Prostate gland (tissue), 2 donors: ENCODE data around the gene BIRC2. TPM values are rescaled to one million over a fixed set of nuclear protein-coding genes. Genes with fewer than 3 reads are reported as not detected.

Experiments
- DNase-seq: peaks from one replicate; pipeline ENCODE4 v3.0.0-alpha.2; 2019; ENCODE audit warnings: low spot score
- H3K27ac ChIP-seq, 2 donors: fragments of 200-600 bp; sonication (generic); 2 replicates each; pipeline ENCODE4 v1.5.1; 2017 to 2019
- H3K27me3 ChIP-seq: fragments of 200-600 bp; sonication (generic); replicated peaks from 2 replicates; pipeline ENCODE4 v1.5.1; 2019; ENCODE audit not compliant: insufficient read depth
- H3K36me3 ChIP-seq, 2 donors: fragments of 200-600 bp; sonication (generic); 1 replicate in 1 of 2; 2 replicates in 1 of 2; pipeline versions ENCODE4 v1.5.1 to v1.8.1; 2017 to 2019
- H3K4me1 ChIP-seq: fragments of 200-600 bp; sonication (generic); replicated peaks from 2 replicates; pipeline ENCODE4 v1.5.1; 2019
- H3K4me3 ChIP-seq, 2 donors: fragments of 200-600 bp; sonication (generic); 2 replicates each; pipeline ENCODE4 v1.5.1; 2017 to 2019
- H3K9me3 ChIP-seq: fragments of 200-600 bp; sonication (generic); 2 replicates; pipeline ENCODE4 v1.5.1; 2017
- POLR2A ChIP-seq: fragments of 450-650 bp; IDR thresholded peaks from one replicate; pipeline ENCODE4 v1.6.1; 2016; ENCODE audit warnings: antibody characterized with exemption, mild to moderate bottlenecking
- POLR2AphosphoS5 ChIP-seq: sonication (generic); formaldehyde crosslinking; IDR thresholded peaks from one replicate; pipeline ENCODE4 v1.6.1; 2017; ENCODE audit warnings: antibody characterized with exemption
- WGBS: methylation state at CpG from one replicate; pipeline ENCODE4 v1.1.5; 2018; 5-methylcytosine and 5-hydroxymethylcytosine counted together
- intact Hi-C: fragments of 100-400 bp; cut with DNase I; formaldehyde crosslinking; loops from one replicate; pipeline ENCODE4 v1.14.2; 2022
- total RNA-seq, 2 donors: library from RNA; depleted of rRNA; stranded (reverse); fragments of >200 nt; gene quantifications; one replicate each; pipeline ENCODE4 v1.1.0, GENCODE V29; 2016
- TF ChIP-seq, protein P1 (sequence below), 4 experiments: fragments of 200-600 bp in 2 of 4; fragments of 450-650 bp in 2 of 4; sonication (generic) in 2 of 4; IDR thresholded peaks; 1 replicate in 3 of 4; 2 replicates in 1 of 4; pipeline ENCODE4 v1.5.1; 2016 to 2019; ENCODE audit warnings: antibody characterized with exemption in 4 of 4, mild to moderate bottlenecking in 2 of 4, moderate library complexity in 2 of 4

The BIRC2 gene
- total RNA-seq, 2 donors from 2014 or later, result 48.7 to 54.5 TPM

DNA sequence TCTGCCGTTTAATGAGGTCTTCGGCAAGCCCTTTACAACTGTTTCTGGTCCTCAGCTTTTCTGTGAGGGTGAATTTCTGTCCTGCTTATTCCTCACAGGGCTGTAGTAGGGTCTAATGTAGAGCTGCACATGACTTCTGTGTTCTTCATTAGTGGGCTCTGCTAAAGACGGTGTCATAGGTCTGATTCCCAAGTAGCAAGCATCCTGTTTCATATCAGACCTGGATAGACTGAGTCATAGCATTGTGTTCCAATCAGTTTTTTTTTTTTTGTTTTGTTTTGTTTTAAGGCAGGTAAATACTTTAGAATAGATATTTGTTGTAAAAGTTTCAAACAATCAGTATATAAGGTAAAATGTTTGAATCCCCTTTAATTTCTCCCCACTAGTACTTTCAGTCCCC, 35.4 kb downstream of the BIRC2 start:
- Histone ChIP-seq H3K9me3 (no peaks in the 10 kb centered on the region), H3K4me1 (no peaks in the 10 kb centered on the region), H3K36me3 (no peaks in the 10 kb centered on the region), H3K27me3 (no peaks in the 10 kb centered on the region), H3K27ac (no peak overlapping the region), H3K4me3 (no peak overlapping the region)
- WGBS, result 90% methylated on average over 3 of the region's 3 CpGs
- no peak for TF ChIP-seq POLR2AphosphoS5
- TF ChIP-seq, protein P1, sequence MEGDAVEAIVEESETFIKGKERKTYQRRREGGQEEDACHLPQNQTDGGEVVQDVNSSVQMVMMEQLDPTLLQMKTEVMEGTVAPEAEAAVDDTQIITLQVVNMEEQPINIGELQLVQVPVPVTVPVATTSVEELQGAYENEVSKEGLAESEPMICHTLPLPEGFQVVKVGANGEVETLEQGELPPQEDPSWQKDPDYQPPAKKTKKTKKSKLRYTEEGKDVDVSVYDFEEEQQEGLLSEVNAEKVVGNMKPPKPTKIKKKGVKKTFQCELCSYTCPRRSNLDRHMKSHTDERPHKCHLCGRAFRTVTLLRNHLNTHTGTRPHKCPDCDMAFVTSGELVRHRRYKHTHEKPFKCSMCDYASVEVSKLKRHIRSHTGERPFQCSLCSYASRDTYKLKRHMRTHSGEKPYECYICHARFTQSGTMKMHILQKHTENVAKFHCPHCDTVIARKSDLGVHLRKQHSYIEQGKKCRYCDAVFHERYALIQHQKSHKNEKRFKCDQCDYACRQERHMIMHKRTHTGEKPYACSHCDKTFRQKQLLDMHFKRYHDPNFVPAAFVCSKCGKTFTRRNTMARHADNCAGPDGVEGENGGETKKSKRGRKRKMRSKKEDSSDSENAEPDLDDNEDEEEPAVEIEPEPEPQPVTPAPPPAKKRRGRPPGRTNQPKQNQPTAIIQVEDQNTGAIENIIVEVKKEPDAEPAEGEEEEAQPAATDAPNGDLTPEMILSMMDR (IDR thresholded peaks at IDR 0.05), result no peak
- no peak for TF ChIP-seq POLR2A
- no peak for DNase-seq
- intact Hi-C loops, result no loop called here

DNA sequence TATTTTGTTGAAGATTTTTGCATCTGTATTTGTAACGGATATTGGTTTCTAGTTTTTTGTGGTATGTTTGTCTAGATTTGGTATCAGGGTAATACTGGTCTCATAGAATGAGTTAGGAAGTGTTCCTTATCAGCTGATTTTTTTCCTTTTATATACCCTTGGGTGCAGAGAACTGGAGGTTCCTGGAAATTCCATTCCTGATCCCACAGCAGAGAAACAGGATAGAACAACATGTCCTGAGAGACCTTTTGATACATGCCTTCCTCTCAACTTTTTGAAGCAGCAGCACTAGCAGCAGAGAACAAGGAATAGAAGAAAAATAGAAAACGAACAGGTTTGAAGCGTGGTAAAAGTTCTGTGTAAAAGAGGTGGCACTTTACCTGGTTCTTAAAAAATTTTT, 36.8 kb downstream of the BIRC2 start:
- no peaks in the 10 kb centered on the region for H3K9me3 ChIP-seq
- no peak for DNase-seq
- 77% methylated on average over 3 of the region's 3 CpGs for WGBS
- no peak overlapping the region for H3K27ac ChIP-seq
- no peaks in the 10 kb centered on the region for H3K27me3 ChIP-seq
- no peak overlapping the region for H3K4me3 ChIP-seq
- no peaks in the 10 kb centered on the region for H3K4me1 ChIP-seq
- TF ChIP-seq, protein P1 (IDR thresholded peaks at IDR 0.05), result no peak
- TF ChIP-seq POLR2AphosphoS5, result no peak
- no peak for TF ChIP-seq POLR2A
- H3K36me3 ChIP-seq, result no peaks in the 10 kb centered on the region
- intact Hi-C loops, result no loop called here

DNA sequence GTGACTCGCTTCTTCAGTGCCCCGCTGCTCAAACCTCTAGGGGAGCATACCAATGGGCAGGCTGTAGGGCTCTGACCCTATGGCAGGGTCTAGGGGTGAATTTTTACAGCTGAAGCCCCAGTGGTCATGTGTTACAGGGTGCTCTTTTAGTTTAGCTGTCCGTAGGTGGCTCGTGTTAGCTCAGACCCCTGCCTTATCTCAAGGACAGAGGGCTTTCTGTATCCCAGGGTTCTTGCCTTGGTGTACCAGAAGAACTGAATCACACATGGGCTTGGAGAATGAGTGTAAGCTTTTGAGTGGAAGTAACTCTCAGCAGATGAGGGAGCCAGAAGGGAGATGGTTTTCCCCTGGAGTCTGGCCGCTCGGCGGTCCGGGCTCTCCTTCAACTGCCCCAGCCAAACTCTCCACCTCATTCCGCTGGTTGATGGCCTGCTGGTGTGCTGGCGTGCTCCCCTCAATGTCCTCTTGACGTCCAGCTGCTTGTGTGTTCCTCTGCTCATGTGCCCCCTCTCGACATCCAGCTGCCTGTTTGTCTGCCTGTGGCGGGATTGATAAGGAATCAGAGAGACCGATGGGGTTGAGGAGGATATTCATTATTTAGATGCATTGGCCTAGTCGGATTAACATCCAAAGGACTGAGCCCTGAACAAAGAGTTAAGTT, 37.5 kb downstream of the BIRC2 start:
- WGBS, result 78% methylated on average over 15 of the region's 15 CpGs
- no peaks in the 10 kb centered on the region for H3K36me3 ChIP-seq
- DNase-seq, result no peak

DNA sequence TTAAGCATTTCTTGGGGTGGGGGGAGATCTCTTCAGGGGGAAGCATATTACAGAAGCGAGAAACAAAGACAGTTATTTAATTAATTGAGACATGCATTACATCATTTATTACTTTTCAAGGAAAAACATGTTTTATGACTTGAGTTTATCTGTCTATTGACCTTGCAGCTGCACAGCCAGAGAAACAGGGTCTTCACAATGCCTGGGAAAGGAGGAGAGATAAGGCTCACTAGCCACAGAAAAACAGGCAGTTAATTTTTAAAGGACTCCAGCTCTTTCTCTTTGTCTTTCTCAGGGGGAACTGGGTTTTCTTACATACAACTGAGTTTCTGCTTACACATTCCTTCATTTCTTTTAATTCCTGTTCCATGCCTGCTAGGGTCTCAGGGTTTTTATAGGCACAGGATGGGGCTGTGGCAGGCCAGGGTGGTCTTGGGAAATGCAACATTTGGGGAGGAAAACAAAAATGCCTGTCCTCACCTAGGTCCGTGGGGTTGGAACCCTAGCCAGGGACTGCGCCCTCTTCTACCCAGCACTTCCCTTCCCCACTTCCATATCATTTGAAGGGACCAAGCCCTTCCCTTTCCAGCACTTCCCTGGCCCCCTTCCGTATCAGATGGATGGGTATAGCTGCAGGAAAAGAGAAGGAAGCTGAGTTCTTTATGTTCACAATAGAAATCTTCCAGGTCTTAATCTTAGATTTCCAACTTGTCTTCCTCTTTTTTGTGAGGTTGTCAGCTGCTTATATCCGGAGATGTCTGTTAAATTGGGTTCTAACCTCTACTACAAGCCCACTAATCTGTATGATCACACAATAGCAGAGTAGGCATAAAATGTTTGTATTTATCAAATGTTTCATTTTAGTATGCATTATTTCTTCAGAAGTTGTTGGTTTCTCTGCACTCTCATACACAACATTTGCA, 38.3 kb downstream of the BIRC2 start:
- intact Hi-C loops, result no loop called here
- Histone ChIP-seq H3K4me3 (no peak overlapping the region), H3K9me3 (no peaks in the 10 kb centered on the region), H3K4me1 (no peaks in the 10 kb centered on the region), H3K36me3 (no peaks in the 10 kb centered on the region), H3K27ac (no peak overlapping the region), H3K27me3 (no peaks in the 10 kb centered on the region)
- no peak for DNase-seq
- 75% methylated on average over 5 of the region's 5 CpGs for WGBS
- TF ChIP-seq, protein P1 (IDR thresholded peaks at IDR 0.05), result no peak
- TF ChIP-seq POLR2AphosphoS5 (no peak), POLR2A (no peak)

More for the DNA sequence above, 37.5 kb downstream of the BIRC2 start:
- intact Hi-C loops, result no loop called here
- no peak overlapping the region for H3K27ac ChIP-seq
- no peak for TF ChIP-seq POLR2AphosphoS5
- TF ChIP-seq, protein P1 (IDR thresholded peaks at IDR 0.05), result no peak
- no peak for TF ChIP-seq POLR2A
- no peaks in the 10 kb centered on the region for H3K27me3 ChIP-seq
- no peaks in the 10 kb centered on the region for H3K9me3 ChIP-seq
- H3K4me3 ChIP-seq, result no peak overlapping the region
- H3K4me1 ChIP-seq, result no peaks in the 10 kb centered on the region
